GM21529 (cell line): ENCODE results near the gene PLCG2.
"Not testable (repeated sequence)": the region's sequence is repeated elsewhere in the genome, so short reads cannot be mapped to it uniquely, and the experiment has no call there.

Experiments
- ATAC-seq: cut with Tn5 transposase; IDR thresholded peaks from one replicate; pipeline ENCODE4 v1.9.1; 2021; ENCODE audit not compliant: unreplicated experiment

Gene PLCG2

GRCh38 chr16:81987121-81987520 lies 208.0 kb downstream of the PLCG2 start:
- no peak for ATAC-seq

DNA sequence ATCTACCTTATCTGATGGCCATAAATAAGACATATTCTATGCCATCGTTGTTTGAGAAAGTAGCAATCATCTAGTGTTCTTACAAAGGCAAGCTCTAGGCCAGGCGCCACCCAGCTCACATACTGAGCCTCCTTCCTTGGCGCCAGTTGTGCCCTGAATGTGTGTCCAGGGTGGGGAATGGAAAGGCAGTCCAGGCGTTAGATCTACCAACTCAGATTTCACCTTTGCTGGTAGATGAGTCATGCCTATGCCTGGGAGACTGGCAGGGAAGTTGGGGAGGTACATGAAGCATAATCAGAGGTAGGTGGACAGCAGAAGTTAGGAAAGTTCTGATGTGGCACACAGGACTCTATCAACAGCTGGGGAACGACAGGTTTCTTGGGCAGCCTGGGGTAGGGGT lies 208.6 kb downstream of the PLCG2 start:
- no peak for ATAC-seq

- ATAC-seq = no peak
Measured at GRCh38 chr16:81992859-81993258, 213.8 kb downstream of the PLCG2 start.

GRCh38 chr16:81994485-81994884 lies 215.4 kb downstream of the PLCG2 start:
- no peak for ATAC-seq

GRCh38 chr16:81995651-81996050 lies 216.6 kb downstream of the PLCG2 start:
- ATAC-seq = no peak

- no peak for ATAC-seq
Measured at GRCh38 chr16:81996664-81997509, 217.8 kb downstream of the PLCG2 start.

DNA sequence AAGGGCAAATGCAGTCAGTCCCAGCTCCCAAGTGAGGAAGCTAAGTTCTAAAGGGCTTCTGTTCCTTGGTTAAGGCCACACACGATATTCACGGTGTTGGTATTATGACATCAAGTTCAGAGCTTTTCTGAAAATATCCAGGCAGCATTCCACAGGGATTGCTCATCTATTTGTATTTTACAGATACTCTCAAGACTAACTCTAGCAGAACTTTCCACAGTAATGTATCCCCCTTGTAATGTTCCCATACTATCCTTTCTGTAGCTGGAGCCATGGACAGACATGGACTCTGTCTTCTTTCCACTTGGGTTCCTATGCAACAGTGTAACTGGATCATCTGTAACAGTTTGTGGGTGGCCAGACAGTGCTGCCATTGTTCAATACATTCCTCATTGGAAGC lies 218.6 kb downstream of the PLCG2 start:
- ATAC-seq = no peak

DNA sequence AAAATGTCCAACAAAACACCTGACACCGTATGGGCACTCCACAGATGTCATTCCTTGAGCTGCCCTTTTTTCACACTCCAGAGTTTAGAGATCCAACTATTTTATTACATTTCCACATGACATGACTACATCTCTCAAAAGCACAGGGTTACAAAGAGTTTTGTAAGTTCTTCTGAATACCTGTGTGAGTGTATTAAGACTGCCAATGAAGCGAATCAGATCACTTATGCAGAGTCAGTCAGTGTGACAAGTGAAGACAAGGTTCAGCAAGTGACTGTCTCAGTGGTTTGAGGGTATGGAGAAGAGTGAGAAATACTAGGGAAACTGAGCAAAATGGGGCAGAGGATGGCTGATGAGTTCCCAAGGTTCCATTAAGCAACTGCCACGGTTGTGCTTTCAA lies 223.7 kb downstream of the PLCG2 start:
- no peak for ATAC-seq

DNA sequence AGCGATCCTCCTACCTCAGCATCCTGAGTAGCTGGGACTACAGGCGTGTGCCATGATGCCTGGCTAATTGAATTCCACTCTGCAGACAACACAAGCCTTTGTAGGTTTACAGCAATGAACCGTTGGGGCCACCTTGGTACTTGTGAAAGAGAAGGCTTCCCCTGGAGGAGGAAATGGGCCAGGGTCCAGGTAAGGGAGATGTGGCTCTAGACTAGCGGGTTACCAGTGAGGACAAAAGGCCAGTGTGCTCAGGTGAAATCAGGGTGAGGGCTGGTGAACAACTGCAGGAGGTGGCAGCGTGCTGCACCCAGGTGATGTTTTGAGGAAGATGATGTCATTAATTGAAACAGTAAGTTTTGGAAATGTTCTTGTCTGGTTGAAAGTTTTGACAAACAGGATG lies 225.5 kb downstream of the PLCG2 start:
- no peak for ATAC-seq

- ATAC-seq = no peak
Measured at GRCh38 chr16:82005027-82005830, 226.1 kb downstream of the PLCG2 start.

- ATAC-seq = no peak
Measured at GRCh38 chr16:82006036-82006435, 226.9 kb downstream of the PLCG2 start.

DNA sequence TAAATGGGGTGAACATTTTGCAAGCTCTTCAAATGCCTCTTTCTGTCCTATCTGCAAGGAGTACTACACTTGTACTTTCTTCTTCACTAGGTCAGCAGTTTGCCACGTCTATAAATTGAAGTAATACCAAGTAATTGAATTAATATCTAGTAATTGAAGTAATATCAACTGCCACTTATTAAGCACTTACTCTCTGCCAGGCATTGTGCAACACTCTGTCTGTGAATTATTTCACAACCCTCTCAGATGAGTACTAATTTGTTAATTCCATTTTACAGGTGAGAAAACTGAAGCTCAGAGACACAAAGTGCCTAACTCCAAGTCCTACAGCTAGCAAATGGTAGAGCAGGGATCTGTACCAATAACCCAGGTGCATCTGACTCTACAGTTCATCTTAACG lies 228.1 kb downstream of the PLCG2 start:
- ATAC-seq = no peak

DNA sequence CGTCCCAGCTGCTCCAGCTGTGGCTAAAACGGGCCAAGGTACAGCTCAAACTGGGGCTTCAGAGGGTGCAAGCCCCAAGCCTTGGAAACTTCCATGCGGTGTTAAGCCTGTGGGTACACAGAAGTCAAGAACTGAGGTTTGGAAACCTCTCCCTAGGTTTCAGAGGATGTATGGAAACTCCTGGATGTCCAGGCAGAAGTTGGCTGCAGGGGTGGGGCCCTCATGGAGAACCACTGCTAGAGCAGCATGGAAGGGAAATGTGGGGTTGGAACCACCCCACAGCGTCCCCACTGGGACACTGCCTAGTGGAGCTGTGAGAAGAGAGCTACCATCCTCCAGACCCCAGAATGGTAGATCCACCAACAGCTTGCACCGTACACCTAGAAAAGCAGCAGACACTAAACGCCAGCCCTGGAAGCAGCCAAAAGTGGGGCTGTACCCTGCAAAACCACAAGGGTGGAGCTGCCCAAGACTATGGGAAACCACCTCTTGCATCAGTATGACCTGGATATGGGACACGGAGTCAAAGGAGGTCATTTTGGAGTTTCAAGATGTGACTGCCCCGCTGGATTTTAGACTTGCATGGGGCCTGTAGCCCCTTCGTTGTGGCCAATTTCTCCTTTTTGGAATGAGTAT lies 230.0 kb downstream of the PLCG2 start:
- no peak for ATAC-seq

DNA sequence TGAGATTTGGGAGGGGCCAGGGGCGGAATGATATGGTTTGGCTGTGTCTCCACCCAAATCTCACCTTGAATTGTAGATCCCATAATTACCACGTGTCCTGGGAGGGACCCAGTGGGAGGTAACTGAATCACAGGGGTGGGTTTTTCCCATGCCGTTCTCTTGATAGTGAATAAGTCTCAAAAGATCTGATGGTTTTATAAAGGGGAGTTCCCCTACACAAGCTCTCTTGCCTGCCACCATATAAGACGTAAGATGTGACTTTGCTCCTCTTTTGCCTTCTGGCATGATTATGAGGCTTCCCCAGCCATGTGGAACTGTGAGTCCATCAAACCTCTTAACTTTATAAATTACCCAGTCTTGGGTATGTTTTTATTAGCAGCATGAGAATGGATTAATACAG lies 230.7 kb downstream of the PLCG2 start:
- ATAC-seq = not testable (repeated sequence)

- no peak for ATAC-seq
Measured at GRCh38 chr16:82010649-82011048, 231.6 kb downstream of the PLCG2 start.

- peak; percentile 94 for ATAC-seq
Measured at GRCh38 chr16:82011199-82011641, 232.1 kb downstream of the PLCG2 start, which contains the start of gene SDR42E1. SDR42E1 (minus strand) TSS chr16:82011470; CDS start chr16:82000858, 10,612 bp downstream.
